Suppressor macrophage (primary cell): Measurements from ENCODE around the gene PMPCA.
A peak's percentile ranks its signal among the peaks of the same experiment; 100 is the strongest.
"Not testable (repeated sequence)": the region's sequence is repeated elsewhere in the genome, so short reads cannot be mapped to it uniquely, and the experiment has no call there.

Experiments used
- DNase-seq, 4 experiments: peaks; one replicate each; pipeline ENCODE4 v3.0.0-alpha.2; 2020 to 2022

The PMPCA gene

DNA sequence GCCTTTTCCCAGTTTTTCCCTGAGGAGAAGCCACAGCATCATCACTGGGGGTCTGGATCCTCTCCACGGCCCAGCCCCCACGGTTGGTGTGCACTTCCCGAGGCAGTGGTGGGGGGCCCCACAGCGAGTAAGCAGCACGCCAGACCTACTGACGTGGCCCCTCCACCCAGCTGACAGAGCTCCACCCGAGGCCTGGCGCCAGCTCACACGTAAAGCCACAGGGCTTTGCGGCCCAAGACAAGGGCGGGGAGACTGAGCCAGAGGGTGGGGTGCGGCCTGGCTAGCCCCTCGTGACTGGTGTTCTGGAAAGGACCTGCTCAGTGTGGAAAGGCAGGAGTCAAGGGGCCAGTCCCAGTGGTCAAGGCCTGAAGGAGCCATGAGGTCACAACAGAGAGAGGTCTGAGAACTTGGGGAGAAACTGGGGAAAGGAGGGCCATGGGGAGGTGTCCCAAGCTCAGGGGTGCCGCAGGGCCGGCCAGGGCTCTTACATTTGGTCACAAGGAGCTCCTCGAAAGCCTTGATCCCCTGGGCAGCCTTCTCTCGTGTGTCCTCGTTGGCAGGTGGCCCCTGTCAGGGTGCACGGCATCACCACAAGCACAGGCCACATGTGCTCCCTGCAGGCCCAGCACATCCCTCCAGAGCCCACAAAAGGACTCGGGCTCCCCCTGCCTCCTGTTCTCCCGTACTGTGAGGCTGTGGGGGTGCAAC is 16.0 kb upstream of the PMPCA start:
- no peak for DNase-seq

DNA sequence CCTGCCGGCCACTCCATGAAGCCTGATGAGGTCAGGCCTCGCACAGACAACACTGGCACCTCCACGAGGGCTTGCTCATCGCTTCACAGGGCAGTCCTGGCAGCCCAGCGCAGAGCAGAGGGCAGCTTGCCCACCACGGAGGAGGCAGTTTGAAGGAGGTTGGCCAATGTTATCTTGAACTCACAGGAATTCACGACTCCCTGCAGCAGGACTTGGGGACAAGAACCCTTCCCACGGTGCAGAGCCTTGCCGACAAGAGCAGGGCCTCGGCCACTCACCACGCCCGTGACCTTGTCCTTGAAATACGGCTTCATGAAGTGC is 15.5 kb upstream of the PMPCA start:
- DNase-seq: no peak

DNA sequence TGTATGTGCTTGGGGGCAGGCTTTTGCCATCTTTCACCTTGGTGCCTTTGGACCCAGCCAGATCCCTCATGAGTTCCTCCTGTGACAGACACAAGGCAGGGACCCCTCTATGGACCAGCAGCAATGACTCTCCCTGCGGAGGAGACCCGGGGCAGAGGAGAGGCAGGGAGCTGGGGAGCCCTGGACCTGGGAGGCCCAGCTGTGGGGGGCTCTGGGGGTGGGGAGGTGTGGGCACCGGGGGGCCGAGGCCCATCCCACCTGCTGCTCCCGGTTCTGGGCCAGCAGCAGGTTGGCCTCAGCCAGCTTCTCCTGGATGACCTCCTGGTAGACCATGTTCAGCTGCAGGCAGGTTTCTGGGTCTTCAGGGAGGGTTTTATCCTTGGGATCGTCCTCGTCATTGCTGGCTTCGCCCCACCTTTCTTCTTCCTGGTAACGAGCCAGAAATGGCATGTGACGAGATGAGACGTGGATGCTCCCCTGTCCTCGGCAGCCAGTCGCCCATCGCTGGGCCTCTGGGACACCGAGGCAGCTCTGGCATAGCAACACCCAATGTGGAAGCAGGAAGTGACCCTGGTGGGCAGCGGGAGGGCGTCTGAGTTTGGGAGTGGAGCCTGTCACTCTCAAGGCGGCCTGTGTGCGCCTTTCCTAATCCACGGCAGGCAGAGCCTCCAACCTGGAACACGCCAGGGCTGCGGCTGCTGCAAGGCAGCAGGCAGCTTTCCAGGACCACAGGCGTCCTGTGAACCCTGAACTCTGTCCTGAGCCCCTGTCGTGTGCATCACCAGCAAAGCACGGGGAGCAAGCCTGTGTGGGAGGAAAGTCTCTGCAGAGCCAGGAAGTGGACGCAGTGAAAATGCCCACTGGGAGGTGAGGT is 14.9 kb upstream of the PMPCA start:
- DNase-seq: no peak

DNA sequence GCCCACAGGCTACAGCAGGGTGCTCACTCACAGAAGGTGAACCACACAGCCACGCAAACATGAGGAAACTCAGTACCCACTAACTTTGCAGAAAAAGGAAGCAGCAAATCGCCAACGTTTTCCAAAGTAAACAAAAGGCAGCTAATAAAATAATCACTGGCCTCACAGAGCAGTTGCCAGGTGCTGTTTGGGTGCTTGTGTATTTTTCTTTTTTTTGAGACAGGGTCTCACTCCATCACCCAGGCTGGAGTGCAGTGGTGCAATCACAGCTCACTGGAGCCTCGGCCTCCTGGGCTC is 14.3 kb upstream of the PMPCA start:
- DNase-seq: no peak

DNA sequence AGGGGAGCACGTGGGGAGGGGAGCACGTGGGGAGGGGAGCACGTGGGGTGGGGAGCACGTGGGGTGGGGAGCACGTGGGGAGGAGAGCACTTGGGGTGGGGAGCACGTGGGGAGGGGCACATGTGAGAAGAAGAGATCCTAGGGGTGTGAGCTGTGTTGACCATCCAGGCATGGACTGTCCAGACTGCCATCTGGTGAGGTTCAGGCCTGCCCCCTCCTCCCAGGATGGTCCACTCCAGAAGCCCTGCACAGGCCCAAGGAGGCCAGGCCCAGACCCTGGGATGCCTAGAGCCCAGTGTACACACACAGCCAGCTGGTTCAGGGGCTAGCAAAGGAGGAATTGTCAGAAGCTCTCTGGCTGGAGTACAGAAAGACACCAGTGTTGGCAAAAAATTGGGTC is 12.8 kb upstream of the PMPCA start:
- no peak for DNase-seq

DNA sequence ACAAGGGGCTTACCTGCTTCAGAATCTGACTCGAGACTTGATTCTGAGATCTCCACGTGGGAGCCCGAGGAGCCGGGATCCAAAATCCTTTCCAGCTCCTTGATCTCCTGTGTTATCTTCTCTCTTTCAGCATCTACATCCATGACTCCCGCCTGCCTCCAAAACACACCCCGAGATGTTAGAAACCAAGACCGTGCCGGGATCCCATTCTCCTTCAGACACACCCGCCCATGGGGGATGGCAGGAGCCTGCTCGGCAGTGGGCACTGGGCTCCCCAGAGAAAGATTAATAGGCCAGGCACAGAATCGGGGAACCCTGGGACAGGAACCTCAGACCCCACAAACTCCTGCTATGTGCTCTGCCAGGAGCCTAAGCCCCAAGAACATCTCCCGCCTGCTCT is 12.2 kb upstream of the PMPCA start:
- DNase-seq: no peak

DNA sequence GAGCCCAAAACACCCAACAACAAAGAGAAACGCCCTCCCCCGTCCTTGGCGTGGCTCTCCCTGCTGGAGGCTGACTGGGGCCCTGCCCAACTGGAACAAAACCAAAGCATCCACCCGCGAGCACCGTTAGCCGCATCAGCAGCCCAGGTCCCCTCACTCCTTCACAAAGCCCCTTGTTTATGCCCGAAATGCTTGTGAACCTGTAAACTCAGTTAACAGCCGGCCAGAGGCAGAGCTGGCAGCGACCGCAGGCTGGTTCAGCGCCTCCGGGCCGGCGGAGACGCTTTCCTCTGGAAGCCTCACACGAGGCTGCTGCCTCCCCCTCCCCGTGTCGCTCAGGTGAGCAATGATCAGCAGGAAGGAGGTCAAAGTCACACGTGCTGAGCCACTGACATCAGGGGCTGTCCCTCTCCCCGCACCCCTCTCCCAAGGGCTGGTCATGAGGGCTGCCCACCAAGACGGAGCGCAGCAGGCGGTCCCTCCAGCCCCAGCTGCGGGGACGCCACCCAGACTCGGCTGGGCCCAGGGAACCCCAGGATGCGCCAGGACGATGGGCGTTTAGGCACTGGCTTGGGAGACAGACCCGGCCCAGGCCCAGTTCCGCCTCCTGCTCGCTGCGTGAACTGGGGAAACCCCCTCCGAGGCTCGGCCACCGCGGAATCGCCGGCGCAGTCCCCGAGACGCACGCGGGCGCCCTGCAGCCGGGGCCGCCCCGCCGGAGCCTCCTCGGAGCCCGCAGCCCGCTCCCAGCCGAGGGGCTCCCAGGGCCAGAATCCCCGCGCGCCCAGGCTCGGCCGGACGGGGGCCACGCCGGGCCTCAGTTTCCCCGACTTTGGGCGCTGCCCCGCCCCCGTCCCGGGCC is 11.1 kb upstream of the PMPCA start:
- DNase-seq: peak; percentile 34 to 73 (median 56)

DNA sequence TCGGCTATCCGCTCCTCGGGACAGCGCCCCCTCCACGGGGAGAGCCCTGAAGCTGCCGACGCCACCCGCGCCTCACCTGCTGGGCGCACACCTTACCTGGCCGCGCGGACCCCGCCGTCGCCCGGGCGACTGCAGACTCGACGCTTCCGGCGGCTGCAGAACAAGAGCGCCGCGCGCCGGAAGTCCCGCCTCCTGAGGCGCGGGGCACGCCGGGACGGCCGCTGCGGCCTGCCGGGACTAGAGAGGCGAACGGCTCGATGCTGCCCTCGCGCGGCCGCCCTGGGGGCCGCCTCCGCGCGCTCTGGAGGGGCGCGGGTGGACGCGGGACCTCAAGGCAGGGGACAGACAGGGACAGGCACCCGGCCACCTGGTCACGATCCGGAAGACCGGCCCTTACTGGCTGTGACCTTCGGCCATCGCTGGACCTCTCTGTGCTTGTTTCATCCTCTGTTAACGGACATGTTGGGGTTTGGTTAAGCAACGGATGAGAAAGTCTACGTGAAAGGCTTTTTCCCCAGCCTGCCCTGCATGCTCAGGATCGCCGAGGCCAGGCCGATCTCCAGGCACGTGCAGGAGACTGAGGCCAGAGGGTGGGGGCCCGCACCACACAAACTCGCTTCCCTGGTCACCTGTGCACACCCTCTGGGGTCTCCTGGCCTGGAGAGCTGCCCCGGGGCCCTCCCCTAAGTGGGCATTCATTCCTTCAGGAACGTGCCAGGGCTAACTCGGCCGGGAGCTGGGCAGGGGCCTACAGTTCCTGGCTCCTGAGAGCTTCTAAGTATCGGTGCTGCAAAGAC is 10.2 kb upstream of the PMPCA start, which contains the start of gene SNAPC4:
SNAPC4 (minus strand) TSS at position 133 of the 797 bp plus-strand sequence. CDS start 1,742 bp downstream, outside the sequence.
- peak; percentile 94 to 97 (median 96) for DNase-seq

DNA sequence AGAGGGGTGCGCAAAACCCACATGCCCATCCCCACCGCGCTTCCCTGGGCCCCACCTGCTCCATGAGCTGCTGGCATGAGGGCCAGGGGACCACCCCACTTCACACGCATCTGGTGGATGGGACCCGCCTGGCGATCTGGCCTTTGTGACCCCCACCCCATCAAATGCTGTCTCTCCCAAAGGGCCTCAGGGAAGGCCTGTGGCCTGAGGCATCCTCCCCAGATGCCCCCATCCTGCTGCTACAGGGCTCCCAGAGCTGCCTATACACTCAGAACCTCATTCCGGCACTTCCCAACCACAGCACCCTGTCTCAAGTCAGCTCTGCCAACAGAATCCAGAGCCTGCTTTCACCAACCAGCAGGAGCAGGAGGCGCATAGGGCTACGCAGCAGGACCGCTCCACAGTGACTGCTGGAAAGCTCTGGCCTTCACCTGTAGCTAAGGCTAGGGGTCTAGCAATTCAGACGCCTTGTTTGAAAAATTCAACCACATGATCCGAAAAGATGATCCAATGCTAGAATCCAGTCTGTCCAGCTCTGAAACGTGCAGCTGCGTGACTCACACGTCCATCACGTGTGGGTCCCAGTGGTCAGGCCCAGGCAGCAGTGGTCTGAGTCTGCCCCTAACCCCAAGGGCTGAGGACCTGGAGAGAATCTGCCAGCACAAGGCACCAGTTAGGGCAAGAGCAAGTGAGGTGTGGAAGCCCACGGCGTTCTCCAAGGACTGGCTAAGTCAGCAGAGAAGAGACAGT is 9.1 kb upstream of the PMPCA start:
- no peak for DNase-seq

DNA sequence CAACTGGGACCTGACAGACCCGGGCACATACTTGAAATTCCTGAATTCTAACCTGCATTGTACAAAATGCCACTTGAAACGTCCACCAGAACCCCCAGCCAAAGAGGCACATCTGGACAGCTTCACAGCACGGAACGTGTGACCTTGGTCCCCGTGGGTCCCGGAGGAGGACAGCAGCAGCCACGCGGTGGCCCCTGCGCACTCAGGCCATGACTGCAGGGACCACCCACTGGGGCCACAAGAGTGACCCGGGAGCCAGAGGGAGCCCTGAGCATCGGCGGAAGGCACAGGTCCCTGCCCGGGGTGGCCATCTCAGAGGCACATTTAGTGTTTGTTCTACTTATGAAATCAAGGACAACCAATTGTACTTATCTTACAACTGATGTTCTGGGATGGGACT is 8.4 kb upstream of the PMPCA start:
- DNase-seq: no peak

- no peak for DNase-seq
Measured at GRCh38 chr9:136403538-136403914, 6.9 kb upstream of the PMPCA start.

DNA sequence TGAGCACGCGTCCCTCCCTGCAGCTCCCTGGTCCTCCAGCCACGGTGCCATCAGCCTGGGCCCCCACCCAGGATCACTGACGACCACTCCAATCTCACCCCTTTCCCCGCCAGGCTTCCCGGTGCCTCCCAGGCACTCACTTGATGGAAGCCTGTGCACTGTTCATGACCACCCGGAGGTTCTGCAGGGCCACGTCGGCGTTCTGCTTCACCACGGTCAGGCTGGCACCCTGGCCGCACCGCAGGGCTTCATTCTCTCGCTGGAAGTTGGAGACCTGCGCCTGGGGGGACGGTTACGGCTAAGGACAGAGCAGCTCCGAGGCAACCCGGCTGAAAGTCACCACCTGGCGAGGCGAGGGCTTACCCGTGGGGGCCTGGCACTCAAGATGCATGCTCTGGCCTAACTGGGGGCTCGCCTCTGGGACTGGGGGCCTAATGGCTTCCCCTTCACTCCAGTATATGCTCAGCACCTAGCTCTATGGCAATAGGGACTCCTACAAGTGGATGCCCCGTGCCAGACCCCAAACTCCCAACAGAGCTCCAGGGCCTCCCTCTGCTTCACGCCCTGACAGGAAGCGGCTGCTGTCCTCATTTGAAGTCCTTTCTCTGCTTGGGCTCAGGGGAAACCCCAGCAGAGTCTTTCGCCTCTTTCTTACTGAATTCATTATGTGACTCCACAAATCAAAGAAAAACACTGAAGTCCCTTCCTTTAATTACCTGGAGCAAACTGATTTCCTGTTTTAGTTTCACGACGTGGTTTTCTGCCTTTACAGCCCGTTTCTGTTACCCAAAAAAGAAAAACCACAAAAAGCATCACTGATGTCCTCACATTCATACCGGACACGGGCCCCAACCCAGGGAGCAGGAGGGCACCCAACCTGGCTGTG is 6.3 kb upstream of the PMPCA start:
- no peak for DNase-seq

DNA sequence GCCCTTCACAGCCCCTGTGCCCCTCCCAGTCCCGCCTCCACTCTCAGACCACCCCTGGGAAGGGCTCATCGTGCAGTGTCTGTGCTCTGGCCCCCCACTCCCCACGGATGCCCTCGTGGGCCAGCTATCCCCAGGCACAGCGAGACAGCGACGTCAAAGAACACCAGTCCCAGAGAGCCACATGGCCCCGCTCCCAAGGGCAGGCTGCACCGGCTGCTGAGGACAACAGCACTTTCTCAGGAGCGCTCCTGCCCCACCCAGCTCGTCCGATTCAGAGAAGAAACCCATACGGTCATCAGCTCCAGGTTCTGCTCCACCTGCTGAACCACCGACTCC is 5.7 kb upstream of the PMPCA start:
- no peak for DNase-seq

DNA sequence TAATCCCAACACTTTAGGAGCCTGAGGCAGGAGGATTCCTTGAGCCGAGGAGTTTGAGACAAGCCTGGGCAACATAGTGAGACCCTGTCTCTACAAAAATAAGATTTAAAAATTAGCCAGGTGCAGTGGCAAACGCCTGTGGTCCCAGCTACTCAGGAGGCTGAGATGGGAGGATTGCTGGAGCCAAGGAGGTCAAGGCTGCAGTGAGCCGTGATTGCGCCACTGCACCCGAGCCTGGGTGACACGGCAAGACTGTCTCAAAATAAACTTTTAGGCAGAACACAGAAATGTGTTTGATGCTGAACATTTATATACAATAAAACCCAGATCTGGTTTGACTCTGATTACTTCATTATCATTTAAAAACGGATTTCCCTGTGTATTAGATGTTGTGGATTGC is 5.0 kb upstream of the PMPCA start:
- no peak for DNase-seq

DNA sequence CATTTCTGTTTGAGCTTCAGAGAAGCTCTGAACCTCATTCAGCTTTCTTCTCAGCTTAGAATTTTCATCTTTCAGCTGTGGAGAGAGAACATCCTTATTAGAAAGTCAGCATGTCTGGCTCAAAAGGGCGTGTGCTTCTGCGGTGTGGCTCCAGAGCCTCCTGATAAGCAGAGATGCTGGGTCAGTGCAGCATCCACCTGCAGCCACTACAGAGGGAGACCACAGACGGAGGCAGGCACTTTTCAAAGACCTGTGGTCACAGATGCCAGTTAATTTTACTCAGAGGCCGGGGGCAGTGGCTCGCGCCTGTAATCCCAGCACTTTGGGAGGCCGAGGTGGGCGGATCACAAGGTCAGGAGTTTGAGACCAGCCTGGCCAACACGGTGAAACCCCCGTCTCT is 4.6 kb upstream of the PMPCA start:
- not testable (repeated sequence) for DNase-seq

- not testable (repeated sequence) for DNase-seq
Measured at GRCh38 chr9:136407061-136407460, 3.4 kb upstream of the PMPCA start.

DNA sequence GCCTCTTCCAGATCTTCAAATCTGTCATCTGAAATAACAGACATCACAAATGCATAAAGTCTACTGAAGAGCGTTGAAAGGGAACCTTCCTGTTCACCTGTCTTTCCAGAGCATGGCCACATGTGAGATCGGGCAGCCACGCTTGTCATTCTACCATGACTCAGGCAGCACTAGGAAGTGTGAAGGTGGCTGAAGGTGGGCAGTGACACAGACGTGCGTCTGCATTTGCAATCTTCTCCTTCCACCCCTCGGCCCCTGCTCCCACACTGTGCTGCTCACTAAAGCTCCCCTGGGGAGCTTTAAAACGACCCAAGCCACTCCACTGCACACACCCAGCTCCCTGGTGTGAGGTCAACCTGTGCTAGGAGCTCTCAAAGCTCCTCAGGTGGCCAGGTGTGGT is 2.5 kb upstream of the PMPCA start:
- DNase-seq: no peak

GRCh38 chr9:136409557-136410455 is 652 bp upstream of the PMPCA start:
- DNase-seq: peak; percentile 69 to 89 (median 82)

GRCh38 chr9:136411378-136411777 is 920 bp downstream of the PMPCA start:
- no peak for DNase-seq

- DNase-seq: no peak
Measured at GRCh38 chr9:136412962-136413361, 2.5 kb downstream of the PMPCA start.
